ENCODE data around the gene RASA3. TPM values are rescaled to one million over a fixed set of nuclear protein-coding genes. Genes with fewer than 3 reads are reported as not detected.
"Not testable (repeated sequence)": the region's sequence is repeated elsewhere in the genome, so short reads cannot be mapped to it uniquely, and the experiment has no call there.

RASA3 gene
- total RNA-seq, 1 donor from 2014 or later = 14.6 TPM

DNA sequence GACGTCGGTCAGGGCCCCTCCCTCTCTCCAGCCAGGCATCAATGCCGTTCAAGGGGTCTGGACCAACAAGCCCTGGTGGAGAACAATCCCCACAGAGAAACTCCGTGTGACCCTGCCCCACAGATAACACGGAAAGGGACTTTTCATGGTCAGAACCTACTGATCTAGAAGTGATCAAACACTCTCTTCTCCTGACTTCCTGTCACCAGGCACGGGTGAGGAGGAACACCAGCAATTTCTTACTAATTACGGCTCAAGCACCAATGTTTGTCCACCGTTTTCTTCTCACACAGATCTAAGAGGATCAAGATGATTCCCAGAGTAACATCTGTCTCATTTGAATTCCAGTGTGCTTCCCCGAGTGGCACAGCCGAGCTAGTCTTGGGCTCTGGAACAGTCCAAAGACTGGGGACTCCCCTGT, 11.8 kb downstream of the RASA3 start:
- Mint-ChIP-seq H3K4me3 (peak overlapping the region; percentile 43), H3K36me3 (no peaks in the 10 kb centered on the region), H3K27me3 (ENCODE audit: low read depth) (peaks cover 2% of the 10 kb centered on the region), H3K4me1 (peaks cover 26% of the 10 kb centered on the region), H3K9me3 (no peaks in the 10 kb centered on the region), H3K27ac (peak overlapping the region; percentile 98)
- DNase-seq (ENCODE audit: low spot score in 2 of 2, unreplicated experiment in 2 of 2) = no peak
- TF ChIP-seq, protein P1, sequence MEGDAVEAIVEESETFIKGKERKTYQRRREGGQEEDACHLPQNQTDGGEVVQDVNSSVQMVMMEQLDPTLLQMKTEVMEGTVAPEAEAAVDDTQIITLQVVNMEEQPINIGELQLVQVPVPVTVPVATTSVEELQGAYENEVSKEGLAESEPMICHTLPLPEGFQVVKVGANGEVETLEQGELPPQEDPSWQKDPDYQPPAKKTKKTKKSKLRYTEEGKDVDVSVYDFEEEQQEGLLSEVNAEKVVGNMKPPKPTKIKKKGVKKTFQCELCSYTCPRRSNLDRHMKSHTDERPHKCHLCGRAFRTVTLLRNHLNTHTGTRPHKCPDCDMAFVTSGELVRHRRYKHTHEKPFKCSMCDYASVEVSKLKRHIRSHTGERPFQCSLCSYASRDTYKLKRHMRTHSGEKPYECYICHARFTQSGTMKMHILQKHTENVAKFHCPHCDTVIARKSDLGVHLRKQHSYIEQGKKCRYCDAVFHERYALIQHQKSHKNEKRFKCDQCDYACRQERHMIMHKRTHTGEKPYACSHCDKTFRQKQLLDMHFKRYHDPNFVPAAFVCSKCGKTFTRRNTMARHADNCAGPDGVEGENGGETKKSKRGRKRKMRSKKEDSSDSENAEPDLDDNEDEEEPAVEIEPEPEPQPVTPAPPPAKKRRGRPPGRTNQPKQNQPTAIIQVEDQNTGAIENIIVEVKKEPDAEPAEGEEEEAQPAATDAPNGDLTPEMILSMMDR (IDR thresholded peaks at IDR 0.05; ENCODE audit: unreplicated experiment) = no peak

GRCh38 chr13:114119196-114119595, 13.2 kb downstream of the RASA3 start:
- peak overlapping the region; percentile 44 for H3K4me3 Mint-ChIP-seq
- DNase-seq (ENCODE audit: low spot score in 2 of 2, unreplicated experiment in 2 of 2) = peak in 1 of 2 experiments; percentile 68
- peaks cover 31% of the 10 kb centered on the region for H3K4me1 Mint-ChIP-seq
- TF ChIP-seq, protein P1 (IDR thresholded peaks at IDR 0.05; ENCODE audit: unreplicated experiment) = no peak
- H3K9me3 Mint-ChIP-seq = no peaks in the 10 kb centered on the region
- H3K36me3 Mint-ChIP-seq = no peaks in the 10 kb centered on the region
- peak overlapping the region; percentile 80 for H3K27ac Mint-ChIP-seq
- peaks cover 2% of the 10 kb centered on the region for H3K27me3 Mint-ChIP-seq (ENCODE audit: low read depth)

DNA sequence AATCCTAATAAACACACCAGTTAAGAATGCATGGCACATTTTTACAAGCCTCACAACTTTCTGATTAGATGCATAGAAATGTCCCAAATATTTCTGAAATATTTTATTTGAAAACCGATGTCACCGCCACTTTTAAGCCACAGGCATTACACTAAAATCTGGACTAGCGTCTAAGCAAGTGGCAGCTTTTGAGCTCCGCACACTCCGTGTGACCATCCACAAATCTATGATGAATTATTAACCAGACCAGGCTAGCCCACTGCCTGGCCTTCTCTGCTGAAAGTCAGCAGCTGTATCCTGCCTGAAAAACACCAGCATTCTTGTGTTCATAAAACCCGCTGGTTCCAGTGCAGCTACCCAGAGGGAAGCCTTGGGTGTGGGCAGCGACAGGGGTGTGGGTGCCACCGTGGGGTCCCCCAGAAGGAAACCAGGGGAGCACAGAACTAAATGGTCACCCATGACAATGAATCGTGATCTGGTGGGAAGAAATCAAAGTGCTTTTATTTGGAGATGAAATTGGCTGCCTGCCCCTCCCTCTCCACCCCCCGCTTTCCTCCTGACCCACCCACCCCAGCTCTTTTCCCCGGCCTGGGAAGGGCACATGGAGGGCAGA, 13.8 kb downstream of the RASA3 start:
- Mint-ChIP-seq H3K4me3 (peak overlapping the region; percentile 44), H3K36me3 (no peaks in the 10 kb centered on the region), H3K27ac (peak overlapping the region; percentile 80), H3K4me1 (peaks cover 31% of the 10 kb centered on the region), H3K9me3 (no peaks in the 10 kb centered on the region), H3K27me3 (ENCODE audit: low read depth) (peaks cover 2% of the 10 kb centered on the region)
- TF ChIP-seq, protein P1 (IDR thresholded peaks at IDR 0.05; ENCODE audit: unreplicated experiment) = no peak
- DNase-seq (ENCODE audit: low spot score in 2 of 2, unreplicated experiment in 2 of 2) = no peak

DNA sequence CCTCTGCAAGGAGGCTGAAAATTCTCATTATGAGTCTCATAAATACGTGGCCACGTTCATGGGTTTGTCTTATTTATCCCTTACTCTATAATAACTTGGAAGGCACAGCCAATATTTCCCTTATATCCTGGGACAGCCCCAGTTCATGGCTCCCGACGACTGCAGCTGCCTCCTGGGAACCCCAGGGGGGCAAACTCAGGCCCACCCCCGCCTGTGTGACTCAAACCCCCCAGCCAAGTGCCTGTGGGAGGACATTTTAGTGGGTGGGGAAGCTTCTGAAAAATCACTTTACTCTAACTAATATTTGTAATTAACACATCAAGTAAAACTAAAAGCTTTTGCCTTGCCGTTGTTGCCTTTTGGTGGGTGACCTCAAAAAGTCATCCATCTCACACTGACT, 14.3 kb downstream of the RASA3 start:
- Mint-ChIP-seq H3K27me3 (ENCODE audit: low read depth) (peaks cover 2% of the 10 kb centered on the region), H3K4me1 (peaks cover 32% of the 10 kb centered on the region), H3K9me3 (no peaks in the 10 kb centered on the region), H3K27ac (peak overlapping the region; percentile 80), H3K4me3 (no peak overlapping the region), H3K36me3 (no peaks in the 10 kb centered on the region)
- TF ChIP-seq, protein P1 (IDR thresholded peaks at IDR 0.05; ENCODE audit: unreplicated experiment) = no peak
- no peak for DNase-seq (ENCODE audit: low spot score in 2 of 2, unreplicated experiment in 2 of 2)

- not testable (repeated sequence) for H3K4me3 Mint-ChIP-seq; H3K27me3 Mint-ChIP-seq (ENCODE audit: low read depth); H3K36me3 Mint-ChIP-seq; H3K9me3 Mint-ChIP-seq; DNase-seq (ENCODE audit: low spot score in 2 of 2, unreplicated experiment in 2 of 2); H3K27ac Mint-ChIP-seq
- peaks cover 38% of the 10 kb centered on the region for H3K4me1 Mint-ChIP-seq
These were observed 15.0 kb downstream of the RASA3 start for GRCh38 chr13:114117341-114117874.

DNA sequence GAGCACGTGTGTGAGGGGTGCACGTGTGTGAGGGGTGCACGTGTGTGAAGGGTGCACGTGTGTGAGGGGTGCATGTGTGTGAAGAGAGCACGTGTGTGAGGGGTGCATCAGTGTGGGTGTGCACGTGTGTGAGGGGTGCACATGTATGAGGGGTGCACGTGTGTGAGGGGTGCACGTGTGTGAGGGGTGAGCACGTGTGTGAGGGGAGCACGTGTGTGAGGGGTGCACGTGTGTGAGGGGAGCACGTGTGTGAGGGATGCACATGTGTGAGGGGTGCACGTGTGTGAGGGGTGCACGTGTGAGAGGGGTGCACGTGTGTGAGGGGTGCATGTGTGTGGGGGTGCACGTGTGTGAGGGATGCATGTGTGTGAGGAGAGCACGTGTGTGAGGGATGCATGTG, 15.7 kb downstream of the RASA3 start:
- no peak overlapping the region for H3K4me3 Mint-ChIP-seq
- H3K4me1 Mint-ChIP-seq = peaks cover 43% of the 10 kb centered on the region
- TF ChIP-seq, protein P1 (IDR thresholded peaks at IDR 0.05; ENCODE audit: unreplicated experiment) = no peak
- H3K36me3 Mint-ChIP-seq = no peaks in the 10 kb centered on the region
- H3K27me3 Mint-ChIP-seq (ENCODE audit: low read depth) = peaks cover 2% of the 10 kb centered on the region
- H3K27ac Mint-ChIP-seq = no peak overlapping the region
- no peak for DNase-seq (ENCODE audit: low spot score in 2 of 2, unreplicated experiment in 2 of 2)
- H3K9me3 Mint-ChIP-seq = no peaks in the 10 kb centered on the region
